DOHH2 (cell line): ENCODE data around the gene STXBP2.

Experiments used
- H3F3A ChIP-seq: fragments of 200-600 bp; sonication (generic), shearing (Covaris generic); 2 replicates; pipeline ENCODE4 v1.6.0; 2016; ENCODE audit warnings: antibody characterized with exemption, mild to moderate bottlenecking; ENCODE audit not compliant: control insufficient read depth, insufficient read depth
- H3K27ac ChIP-seq: fragments of 200-600 bp; sonication (generic); 2 replicates; pipeline ENCODE4 v1.5.1; 2014; ENCODE audit warnings: low read depth, mild to moderate bottlenecking, low read length, moderate library complexity
- H3K27me3 ChIP-seq: fragments of 200-600 bp; sonication (generic); 2 replicates; pipeline ENCODE4 v1.6.1; 2014; ENCODE audit warnings: mild to moderate bottlenecking, low read length, mixed read lengths; ENCODE audit not compliant: control insufficient read depth
- H3K36me3 ChIP-seq: fragments of 200-600 bp; sonication (generic); 2 replicates; pipeline ENCODE4 v1.6.1; 2014; ENCODE audit warnings: mild to moderate bottlenecking, low read length, moderate library complexity, mixed read lengths; ENCODE audit not compliant: control insufficient read depth
- H3K4me1 ChIP-seq: fragments of 200-600 bp; sonication (generic); 2 replicates; pipeline ENCODE4 v1.6.1; 2014; ENCODE audit warnings: mild to moderate bottlenecking, low read length, mixed read lengths; ENCODE audit not compliant: control insufficient read depth
- H3K4me2 ChIP-seq: fragments of 200-600 bp; sonication (generic); 2 replicates; pipeline ENCODE4 v1.6.0; 2014; ENCODE audit warnings: mild to moderate bottlenecking, low read length, moderate library complexity
- H3K4me3 ChIP-seq: fragments of 200-600 bp; sonication (generic); 2 replicates; pipeline ENCODE4 v1.5.1; 2014; ENCODE audit warnings: mild to moderate bottlenecking, low read length, mixed read lengths
- H3K79me2 ChIP-seq: fragments of 200-600 bp; sonication (generic); 2 replicates; pipeline ENCODE4 v1.6.1; 2014; ENCODE audit warnings: mild to moderate bottlenecking, low read length, mixed read lengths; ENCODE audit not compliant: control insufficient read depth
- H3K9me2 ChIP-seq: fragments of 200-600 bp; sonication (generic); replicated peaks from 2 replicates; pipeline ENCODE4 v1.6.1; 2014; ENCODE audit warnings: mild to moderate bottlenecking, low read length, mixed read lengths; ENCODE audit not compliant: control insufficient read depth
- H3K9me3 ChIP-seq: fragments of 200-600 bp; sonication (generic); 2 replicates; pipeline ENCODE4 v1.6.1; 2014; ENCODE audit warnings: antibody characterized with exemption, low read length, mixed read lengths; ENCODE audit not compliant: control insufficient read depth, insufficient read depth
- H4K20me1 ChIP-seq: fragments of 200-600 bp; sonication (generic); 2 replicates; pipeline ENCODE4 v1.6.0; 2014; ENCODE audit warnings: low read depth, mild to moderate bottlenecking, antibody characterized with exemption, low read length, moderate library complexity; ENCODE audit not compliant: control insufficient read depth, insufficient read depth
- EZH2phosphoT487 ChIP-seq: fragments of 200-600 bp; sonication (generic); IDR thresholded peaks from 2 replicates; pipeline ENCODE4 v1.6.1; 2017; ENCODE audit warnings: borderline replicate concordance, mild to moderate bottlenecking, antibody characterized with exemption, low read length, moderate library complexity, mixed read lengths
- TF ChIP-seq, protein P1 (sequence below): fragments of 200-600 bp; sonication (generic); IDR thresholded peaks from one replicate; pipeline ENCODE4 v1.5.1; 2014; ENCODE audit warnings: antibody characterized with exemption, mild to moderate bottlenecking, low read depth, low read length; ENCODE audit not compliant: poor library complexity, severe bottlenecking

STXBP2 gene

DNA sequence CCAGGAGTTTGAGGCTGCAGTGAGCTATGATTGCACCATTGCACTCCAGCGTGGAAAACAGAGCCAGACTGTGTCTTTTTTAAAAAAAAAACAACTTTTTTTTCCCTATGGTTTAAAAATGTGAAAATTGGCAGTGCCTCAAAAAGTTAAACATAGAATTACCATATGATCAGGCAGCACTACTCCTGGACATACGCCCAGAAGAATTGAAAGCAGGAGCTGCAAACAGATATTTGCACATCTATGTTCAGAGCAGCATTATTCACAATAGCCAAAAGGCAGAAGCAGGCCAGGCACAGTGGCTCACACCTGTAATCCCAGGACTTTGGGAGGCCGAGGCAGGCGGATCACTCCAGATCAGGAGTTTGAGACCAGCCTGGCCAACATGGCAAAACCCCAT, 28.2 kb downstream of the STXBP2 start:
- Histone ChIP-seq H3K79me2 (no peaks in the 10 kb centered on the region), H3K27me3 (no peaks in the 10 kb centered on the region; the same call in 1 of the 2 replicates), H3K27ac (no peak overlapping the region), H3F3A (no peaks in the 10 kb centered on the region), H4K20me1 (no peaks in the 10 kb centered on the region), H3K9me3 (no peaks in the 10 kb centered on the region), H3K9me2 (no peaks in the 10 kb centered on the region), H3K4me3 (no peak overlapping the region), H3K36me3 (no peaks in the 10 kb centered on the region), H3K4me1 (no peaks in the 10 kb centered on the region), H3K4me2 (no peak overlapping the region)
- TF ChIP-seq, protein P1, sequence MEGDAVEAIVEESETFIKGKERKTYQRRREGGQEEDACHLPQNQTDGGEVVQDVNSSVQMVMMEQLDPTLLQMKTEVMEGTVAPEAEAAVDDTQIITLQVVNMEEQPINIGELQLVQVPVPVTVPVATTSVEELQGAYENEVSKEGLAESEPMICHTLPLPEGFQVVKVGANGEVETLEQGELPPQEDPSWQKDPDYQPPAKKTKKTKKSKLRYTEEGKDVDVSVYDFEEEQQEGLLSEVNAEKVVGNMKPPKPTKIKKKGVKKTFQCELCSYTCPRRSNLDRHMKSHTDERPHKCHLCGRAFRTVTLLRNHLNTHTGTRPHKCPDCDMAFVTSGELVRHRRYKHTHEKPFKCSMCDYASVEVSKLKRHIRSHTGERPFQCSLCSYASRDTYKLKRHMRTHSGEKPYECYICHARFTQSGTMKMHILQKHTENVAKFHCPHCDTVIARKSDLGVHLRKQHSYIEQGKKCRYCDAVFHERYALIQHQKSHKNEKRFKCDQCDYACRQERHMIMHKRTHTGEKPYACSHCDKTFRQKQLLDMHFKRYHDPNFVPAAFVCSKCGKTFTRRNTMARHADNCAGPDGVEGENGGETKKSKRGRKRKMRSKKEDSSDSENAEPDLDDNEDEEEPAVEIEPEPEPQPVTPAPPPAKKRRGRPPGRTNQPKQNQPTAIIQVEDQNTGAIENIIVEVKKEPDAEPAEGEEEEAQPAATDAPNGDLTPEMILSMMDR = no peak
- TF ChIP-seq EZH2phosphoT487 = no peak

DNA sequence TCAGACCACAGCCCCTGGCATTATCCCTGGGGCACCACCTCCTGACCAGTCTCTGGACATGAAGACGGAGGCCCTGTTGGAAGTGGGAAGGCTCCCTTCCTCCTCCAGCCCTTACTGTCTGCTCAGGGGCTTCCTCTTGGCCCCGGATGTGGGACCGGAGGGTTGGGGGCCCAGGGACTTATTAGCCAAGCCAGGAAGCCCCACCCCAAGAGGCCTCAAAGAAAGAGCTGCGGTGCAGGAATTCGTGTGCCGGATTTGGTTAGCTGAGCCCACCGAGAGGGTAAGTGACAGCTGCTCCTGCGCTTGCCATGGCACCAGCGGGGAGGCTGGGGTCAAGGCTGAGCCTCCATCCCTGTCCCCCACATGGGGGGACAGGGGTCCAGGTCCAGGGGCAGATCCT, 31.9 kb downstream of the STXBP2 start, which contains the start of gene RETN:
RETN (plus strand) TSS at position 208 of the 400 bp plus-strand sequence. CDS start 278 bp downstream, outside the sequence.
- Histone ChIP-seq H3F3A (no peaks in the 10 kb centered on the region), H3K36me3 (no peaks in the 10 kb centered on the region), H3K27me3 (peaks cover 5% of the 10 kb centered on the region), H4K20me1 (no peaks in the 10 kb centered on the region), H3K79me2 (no peaks in the 10 kb centered on the region), H3K4me1 (peaks cover 1% of the 10 kb centered on the region), H3K9me3 (peaks cover 4% of the 10 kb centered on the region; the same call in 1 of the 2 replicates), H3K27ac (no peak within 1 kb of the TSS), H3K4me3 (no peak within 1 kb of the TSS), H3K9me2 (no peaks in the 10 kb centered on the region), H3K4me2 (no peak within 1 kb of the TSS)
- no peak for TF ChIP-seq EZH2phosphoT487
- TF ChIP-seq, protein P1 = no peak

DNA sequence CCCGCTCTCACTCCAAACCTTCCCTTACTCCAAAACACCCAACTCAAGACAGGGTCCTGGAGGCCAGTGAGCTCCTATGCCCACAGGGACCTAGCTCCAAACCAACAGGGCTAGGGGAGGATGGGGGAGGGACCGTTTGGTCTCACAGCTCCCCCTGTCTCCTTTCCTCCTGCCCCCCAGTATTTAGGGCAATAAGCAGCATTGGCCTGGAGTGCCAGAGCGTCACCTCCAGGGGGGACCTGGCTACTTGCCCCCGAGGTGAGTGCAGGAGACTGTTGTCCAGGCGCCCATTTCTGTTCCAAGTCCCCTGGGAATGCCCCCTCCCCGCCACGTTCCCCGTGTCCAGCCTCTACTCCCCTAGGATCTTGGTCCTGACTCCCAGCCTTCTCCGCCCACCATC, 32.7 kb downstream of the STXBP2 start:
- no peak overlapping the region for H3K4me2 ChIP-seq
- peaks cover 5% of the 10 kb centered on the region for H3K27me3 ChIP-seq

More for the DNA sequence above, 32.7 kb downstream of the STXBP2 start:
- no peak overlapping the region for H3K4me3 ChIP-seq
- H3K4me1 ChIP-seq = peaks cover 9% of the 10 kb centered on the region
- H3K27ac ChIP-seq = no peak overlapping the region
- H4K20me1 ChIP-seq = no peaks in the 10 kb centered on the region
- no peaks in the 10 kb centered on the region for H3K79me2 ChIP-seq
- peaks cover 7% of the 10 kb centered on the region; the same call in 1 of the 2 replicates for H3K9me3 ChIP-seq
- TF ChIP-seq, protein P1 = no peak
- no peak for TF ChIP-seq EZH2phosphoT487
- no peaks in the 10 kb centered on the region for H3K36me3 ChIP-seq
- H3K9me2 ChIP-seq = no peaks in the 10 kb centered on the region
- H3F3A ChIP-seq = no peaks in the 10 kb centered on the region
